ENCODE measurements around the gene TIAL1. TPM values are rescaled to one million over a fixed set of nuclear protein-coding genes. Genes with fewer than 3 reads are reported as not detected.

The TIAL1 gene
- total and polyA plus RNA-seq, 2 donors (not counting 3 experiments of a cell fraction or from before 2014, with no cell fraction given), result 57.7 to 150 TPM

DNA sequence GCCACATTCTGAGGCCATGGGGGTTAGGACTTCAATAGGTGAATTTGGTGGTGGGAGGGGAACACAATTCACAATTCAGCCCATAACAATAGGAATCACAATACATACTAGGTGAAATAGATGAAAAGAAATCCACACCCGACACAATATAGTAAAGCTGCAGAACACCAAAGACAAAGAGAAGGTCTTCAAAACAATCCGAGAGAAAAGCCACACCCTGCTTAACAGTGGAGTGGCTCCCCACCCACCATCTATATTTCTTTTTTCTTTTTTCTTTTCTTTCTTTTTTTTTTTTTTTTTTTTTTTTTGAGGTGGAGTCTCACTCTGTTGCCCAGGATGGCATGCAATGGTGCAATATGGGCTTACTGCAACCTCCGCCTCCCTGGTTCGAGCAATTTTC lies 14.7 kb upstream of the TIAL1 start:
- H4K20me1 ChIP-seq (replicated peaks; ENCODE audit: control insufficient read depth, extremely low read depth, insufficient read depth, low read length), result no peaks in the 10 kb centered on the region
- H3K9ac ChIP-seq (replicated peaks; ENCODE audit: extremely low read depth, insufficient read depth, low read length), result no peak overlapping the region
- H3K4me3 ChIP-seq (replicated peaks in 1 of 3; ENCODE audit: insufficient read depth in 1 of 3, low read depth in 1 of 3, low read length in 3 of 3), result no peak overlapping the region
- no TSS peak for BruUV-seq (replicated peaks)
- dilution Hi-C loops (cut with MboI; ENCODE audit: extremely low pct_ligation_motif_present, low sequenced_read_pairs) (no loop called here), intact Hi-C loops (cut with micrococcal nuclease) (no loop called here)
- POLR2A ChIA-PET, result no interaction called here
- no peak for FAIRE-seq
- no peak overlapping the region for H3K27ac ChIP-seq (ENCODE audit: insufficient read depth, low read depth, low read length)
- DNase-seq (ENCODE audit: low read depth, low spot score), result no peak
- H3K36me3 ChIP-seq (ENCODE audit: control insufficient read depth in 2 of 2, extremely low read depth in 1 of 2, insufficient read depth in 2 of 2, low read length in 2 of 2), result no peaks in the 10 kb centered on the region
- H3K79me2 ChIP-seq (ENCODE audit: control insufficient read depth, insufficient read depth, low read length), result no peaks in the 10 kb centered on the region
- CTCF ChIA-PET, result interaction anchor here (0.9 kb wide), 1 partner anchor 9 kb away, joined by 3 read pairs; no protein-coding TSS in a partner anchor
- H3K9me1 ChIP-seq (replicated peaks; ENCODE audit: control insufficient read depth, extremely low read depth, insufficient read depth, low read length), result no peaks in the 10 kb centered on the region
- H3K27me3 ChIP-seq (ENCODE audit: control insufficient read depth in 2 of 2, insufficient read depth in 2 of 2, low read length in 2 of 2), result no peaks in the 10 kb centered on the region
- no peaks in the 10 kb centered on the region for H3K4me1 ChIP-seq (ENCODE audit: control insufficient read depth, extremely low read depth, insufficient read depth, low read length)
- no peak overlapping the region for H3K4me2 ChIP-seq (ENCODE audit: insufficient read depth, low read length)
- H3K9me3 ChIP-seq (replicated peaks; ENCODE audit: control insufficient read depth, insufficient read depth, low read length), result no peaks in the 10 kb centered on the region
- TF ChIP-seq POLR2A (IDR thresholded peaks at IDR 0.05; ENCODE audit: low read depth, low read length) (no peak), EZH2 (IDR thresholded peaks at IDR 0.05; ENCODE audit: borderline replicate concordance, low read depth, low read length, severe bottlenecking) (no peak), MAX (IDR thresholded peaks at IDR 0.05; ENCODE audit: insufficient read depth, insufficient read length) (no peak), GATA2 (IDR thresholded peaks at IDR 0.05; ENCODE audit: insufficient read depth, insufficient read length, low read depth, low read length) (no peak), JUN (IDR thresholded peaks at IDR 0.05; ENCODE audit: borderline replicate concordance, insufficient read depth, insufficient read length, low read depth) (no peak), POLR2AphosphoS5 (IDR thresholded peaks at IDR 0.05; ENCODE audit: insufficient read depth, low read depth, low read length) (no peak), MYC (IDR thresholded peaks at IDR 0.05; ENCODE audit: low read depth, low read length) (no peak), FOS (IDR thresholded peaks at IDR 0.05; ENCODE audit: borderline replicate concordance, insufficient read depth, low read length) (no peak)
- TF ChIP-seq, protein P1, sequence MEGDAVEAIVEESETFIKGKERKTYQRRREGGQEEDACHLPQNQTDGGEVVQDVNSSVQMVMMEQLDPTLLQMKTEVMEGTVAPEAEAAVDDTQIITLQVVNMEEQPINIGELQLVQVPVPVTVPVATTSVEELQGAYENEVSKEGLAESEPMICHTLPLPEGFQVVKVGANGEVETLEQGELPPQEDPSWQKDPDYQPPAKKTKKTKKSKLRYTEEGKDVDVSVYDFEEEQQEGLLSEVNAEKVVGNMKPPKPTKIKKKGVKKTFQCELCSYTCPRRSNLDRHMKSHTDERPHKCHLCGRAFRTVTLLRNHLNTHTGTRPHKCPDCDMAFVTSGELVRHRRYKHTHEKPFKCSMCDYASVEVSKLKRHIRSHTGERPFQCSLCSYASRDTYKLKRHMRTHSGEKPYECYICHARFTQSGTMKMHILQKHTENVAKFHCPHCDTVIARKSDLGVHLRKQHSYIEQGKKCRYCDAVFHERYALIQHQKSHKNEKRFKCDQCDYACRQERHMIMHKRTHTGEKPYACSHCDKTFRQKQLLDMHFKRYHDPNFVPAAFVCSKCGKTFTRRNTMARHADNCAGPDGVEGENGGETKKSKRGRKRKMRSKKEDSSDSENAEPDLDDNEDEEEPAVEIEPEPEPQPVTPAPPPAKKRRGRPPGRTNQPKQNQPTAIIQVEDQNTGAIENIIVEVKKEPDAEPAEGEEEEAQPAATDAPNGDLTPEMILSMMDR (IDR thresholded peaks at IDR 0.05; ENCODE audit: extremely low read depth in 1 of 2, insufficient read depth in 1 of 2, low read depth in 1 of 2, low read length in 2 of 2), result no peak
- no peak overlapping the region for H2AFZ ChIP-seq (ENCODE audit: low read depth, low read length)

Measured in endothelial cell of umbilical vein (primary cell).